C1 segment of cervical spinal cord (tissue), 14 donors: Measurements from ENCODE around the gene APOBEC2.

Source experiments
- DNase-seq, 14 donors: peaks; one replicate each; lab custom pipeline; 2025; lab: John Stamatoyannopoulos, UW

The APOBEC2 gene

DNA sequence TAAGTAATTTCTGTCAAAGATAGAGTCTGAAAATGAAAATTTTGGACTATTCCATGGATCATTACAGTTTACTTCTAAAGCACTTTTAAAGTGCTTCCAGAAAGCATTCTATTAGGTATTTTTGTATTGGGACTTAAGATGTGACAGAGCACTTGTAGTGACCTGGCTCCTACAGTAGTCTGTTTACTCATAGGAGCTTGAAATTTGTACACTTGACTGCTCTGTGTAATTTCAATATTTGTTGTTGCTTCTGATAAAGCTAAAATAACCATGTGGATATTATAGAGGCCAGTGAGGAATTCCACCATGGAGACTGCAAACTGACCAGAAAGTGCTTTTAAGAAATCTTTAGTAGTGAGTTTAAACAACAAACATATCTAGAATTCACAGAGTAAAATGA is 30.1 kb downstream of the APOBEC2 start:
- no peak for DNase-seq

DNA sequence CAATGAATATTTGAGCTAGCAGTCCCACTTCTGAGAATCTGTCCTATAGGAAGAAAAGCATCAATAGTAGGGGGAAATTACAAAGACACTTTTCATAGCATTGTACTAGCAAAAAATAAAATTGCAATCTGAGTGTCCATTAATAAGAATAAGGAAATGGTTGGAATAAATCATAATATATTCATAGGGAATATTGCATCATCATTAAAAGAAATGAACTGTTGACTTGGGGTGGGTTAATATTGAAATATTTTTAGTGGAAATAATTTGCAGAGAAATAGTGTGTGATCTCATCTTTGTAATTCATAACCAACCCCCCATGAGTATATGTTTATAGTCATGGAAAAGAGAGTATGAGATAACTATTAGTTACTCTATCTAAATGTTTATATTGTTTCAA is 32.2 kb downstream of the APOBEC2 start:
- no peak for DNase-seq

DNA sequence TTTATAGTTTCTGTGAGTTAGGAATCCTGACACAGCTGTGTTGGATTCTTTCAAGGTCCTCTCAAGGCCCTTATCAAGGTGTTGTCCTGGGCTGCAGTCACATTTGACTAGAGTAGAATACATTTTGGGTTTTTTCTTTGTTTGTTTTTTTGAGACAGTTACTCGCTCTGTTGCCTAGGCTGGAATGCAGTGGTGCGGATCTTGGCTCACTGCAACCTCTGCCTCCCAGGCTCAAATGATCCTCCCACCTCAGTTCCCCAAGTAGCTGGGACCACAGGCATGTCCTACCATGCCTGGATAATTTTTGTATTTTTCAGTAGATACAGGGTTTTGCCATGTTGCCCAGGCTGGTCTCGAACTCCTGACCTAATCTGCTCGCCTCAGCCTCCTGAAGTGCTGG is 35.4 kb downstream of the APOBEC2 start:
- no peak for DNase-seq

DNA sequence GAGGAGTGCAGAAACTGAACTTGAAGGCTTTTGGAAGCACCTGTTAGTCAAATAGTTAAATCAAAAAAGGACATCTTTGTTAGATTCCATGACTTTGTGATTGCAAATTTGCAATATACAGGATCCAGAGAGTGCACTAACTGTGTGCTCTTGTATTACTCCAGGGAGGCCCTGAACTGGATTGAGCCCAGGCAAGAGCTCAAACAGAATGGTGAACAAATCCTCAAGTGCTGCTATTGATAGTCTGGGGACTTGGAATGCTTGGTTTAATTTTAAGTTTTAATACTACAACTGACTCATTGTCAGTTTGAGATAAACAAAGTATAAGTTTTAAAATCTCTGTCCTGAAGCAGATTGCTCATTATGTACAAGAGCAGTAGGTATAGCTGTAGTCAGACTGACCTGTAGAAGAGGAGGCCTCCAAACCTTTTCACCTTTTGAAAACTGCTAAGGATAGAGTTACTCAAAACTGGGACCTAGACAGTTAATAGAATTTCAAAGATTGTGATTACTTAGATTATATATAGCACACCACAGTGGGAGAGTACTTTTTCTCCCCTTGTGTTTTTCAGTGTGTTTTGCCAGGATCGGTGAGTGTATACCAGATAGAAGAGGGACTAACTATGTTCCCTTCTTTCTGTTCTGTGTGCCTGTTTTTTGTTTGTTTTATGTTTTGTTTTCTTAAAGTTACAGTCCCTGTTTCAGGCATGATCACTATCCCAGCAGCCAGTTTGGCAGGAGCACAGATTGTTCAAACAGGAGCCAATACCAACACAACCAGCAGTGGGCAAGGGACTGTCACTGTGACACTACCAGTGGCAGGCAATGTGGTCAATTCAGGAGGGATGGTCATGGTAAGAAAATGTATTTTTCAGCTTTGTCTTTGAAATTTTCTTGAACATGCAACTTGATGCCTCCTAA is 38.1 kb downstream of the APOBEC2 start:
- DNase-seq, result no peak

DNA sequence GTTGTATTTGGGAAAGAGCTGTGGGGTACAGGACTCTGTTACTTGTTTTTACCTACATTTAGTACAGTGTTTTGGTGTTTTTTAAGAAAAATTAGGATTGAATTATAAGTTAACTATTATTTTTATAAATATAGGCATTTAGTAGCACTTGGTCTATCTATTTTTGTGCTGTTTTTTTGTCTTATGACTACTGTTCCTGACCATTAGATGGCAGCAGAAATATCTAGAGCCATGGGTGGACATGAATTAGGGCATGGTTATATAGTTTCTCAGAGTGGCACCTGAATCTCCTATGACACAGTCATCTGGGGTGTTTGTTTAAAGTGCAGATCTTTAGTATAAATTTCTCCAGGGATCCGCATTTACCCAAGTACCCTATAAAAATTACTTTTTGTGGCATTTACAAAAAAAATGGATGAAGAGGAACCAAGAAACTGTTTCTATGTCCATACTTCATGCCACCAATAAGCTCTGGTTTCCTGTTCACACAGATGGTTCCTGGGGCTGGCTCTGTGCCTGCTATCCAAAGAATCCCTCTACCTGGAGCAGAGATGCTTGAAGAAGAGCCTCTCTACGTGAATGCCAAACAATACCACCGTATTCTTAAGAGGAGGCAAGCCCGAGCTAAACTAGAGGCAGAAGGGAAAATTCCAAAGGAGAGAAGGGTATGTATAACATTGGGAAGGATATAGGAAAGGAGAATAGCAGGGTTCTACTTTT is 39.6 kb downstream of the APOBEC2 start:
- no peak for DNase-seq

DNA sequence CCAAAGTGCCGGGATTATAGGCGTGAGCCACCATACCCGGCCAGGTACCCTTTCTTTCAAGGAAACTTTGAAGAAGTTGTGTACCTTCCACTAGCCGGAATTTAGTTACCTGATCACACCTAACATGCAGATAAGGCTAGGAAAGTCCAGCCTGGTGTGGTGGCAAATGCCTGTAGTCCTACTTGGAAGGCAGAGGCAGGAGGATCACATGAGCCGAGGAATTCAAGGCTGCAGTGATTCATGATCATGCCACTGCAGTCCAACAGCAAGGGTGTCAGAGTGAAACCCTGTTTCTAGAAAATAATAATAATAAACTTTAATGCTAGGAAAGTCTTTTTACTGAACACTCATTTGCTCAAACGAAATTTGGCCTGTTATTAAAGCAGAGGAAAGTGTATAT is 40.7 kb downstream of the APOBEC2 start:
- no peak for DNase-seq

DNA sequence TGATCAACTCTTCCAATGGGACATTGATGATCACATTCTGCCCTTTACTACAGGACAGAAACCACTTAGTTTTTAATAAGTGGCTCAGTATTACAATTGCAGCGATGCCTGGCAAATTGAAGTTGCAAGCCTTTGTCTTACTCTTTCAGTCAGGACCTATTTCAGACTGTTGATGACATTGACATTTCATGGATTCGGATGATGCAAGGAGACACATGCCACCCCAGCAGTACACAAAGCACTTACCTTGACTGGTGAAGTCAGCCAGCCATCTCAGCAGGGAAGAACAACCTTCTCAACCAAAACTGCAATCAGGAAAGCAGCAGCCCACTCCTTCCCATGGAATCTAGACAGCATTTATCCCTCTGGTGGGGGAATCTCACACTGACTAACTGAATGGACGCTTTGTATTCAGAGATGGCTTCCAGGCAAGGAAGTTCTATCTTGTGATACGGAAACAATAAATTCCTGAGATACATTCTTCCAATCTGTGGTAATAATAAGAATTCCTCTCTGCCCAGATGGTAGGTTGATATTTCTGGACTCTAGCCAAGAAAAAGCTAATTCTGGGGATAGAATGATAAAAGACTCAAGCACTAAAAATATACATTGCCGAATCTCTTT is 44.6 kb downstream of the APOBEC2 start:
- peak in 1 of 14 donors; percentile 62 for DNase-seq

DNA sequence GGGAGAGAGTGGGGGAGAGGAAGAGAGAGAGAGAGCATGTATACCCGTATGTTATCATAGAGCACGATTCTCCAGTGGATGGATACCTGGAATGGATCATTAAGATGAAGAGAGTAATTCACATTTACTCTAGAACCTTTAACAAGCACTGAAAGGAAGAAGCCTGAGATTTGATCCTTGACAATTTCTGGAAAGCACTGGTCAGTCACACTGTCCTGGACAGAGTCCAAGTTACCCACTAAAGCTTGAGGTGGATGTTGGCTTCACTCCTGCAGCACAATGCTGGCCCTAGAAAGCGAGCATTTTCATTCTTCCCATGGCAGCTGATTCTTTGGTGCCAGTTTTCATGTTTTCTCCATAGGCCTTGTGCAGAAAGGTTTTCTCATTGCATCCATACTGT is 45.4 kb downstream of the APOBEC2 start:
- peak in 1 of 14 donors; percentile 52 for DNase-seq

DNA sequence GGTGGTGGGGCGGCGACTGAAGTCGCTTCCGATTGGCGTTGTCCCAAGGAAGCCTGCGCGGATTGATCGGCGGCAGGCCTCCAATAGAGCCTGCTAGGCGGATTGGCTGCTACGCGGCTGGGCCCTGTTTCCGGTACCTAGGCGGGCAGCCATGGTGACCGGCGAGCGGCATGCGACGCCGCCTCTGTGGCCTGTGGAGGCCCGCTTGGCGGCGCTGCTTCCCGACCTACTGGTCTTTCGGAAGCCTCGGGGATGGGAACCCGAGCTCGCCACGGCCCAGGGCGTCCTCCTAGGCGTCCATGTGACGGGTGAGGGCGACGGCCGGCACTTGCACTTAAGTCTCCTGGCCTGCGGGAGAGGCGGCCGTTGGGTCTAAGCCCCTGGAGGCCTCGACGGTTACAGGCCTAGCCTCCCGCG is 47.9 kb downstream of the APOBEC2 start:
- DNase-seq, result peak in 1 of 14 donors; percentile 23

DNA sequence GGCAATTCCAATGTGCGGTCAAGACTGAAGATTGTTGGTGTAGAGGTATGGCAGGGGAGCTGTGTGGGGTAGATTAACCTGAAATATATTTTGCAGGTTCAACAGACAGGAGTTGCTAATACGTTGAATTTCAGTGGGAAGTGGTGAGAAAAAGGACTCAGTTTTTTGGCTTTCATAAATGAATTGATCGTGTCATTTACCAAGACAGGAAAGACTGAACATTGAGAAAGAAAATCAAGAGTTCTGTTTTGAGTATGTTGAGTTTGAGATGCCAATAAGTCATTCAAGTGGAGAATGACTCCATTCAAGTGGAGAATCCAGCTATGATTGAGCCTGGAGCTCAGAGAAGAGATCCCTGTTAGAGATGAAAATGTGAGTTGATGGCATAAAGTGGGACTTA is 50.8 kb downstream of the APOBEC2 start:
- no peak for DNase-seq

DNA sequence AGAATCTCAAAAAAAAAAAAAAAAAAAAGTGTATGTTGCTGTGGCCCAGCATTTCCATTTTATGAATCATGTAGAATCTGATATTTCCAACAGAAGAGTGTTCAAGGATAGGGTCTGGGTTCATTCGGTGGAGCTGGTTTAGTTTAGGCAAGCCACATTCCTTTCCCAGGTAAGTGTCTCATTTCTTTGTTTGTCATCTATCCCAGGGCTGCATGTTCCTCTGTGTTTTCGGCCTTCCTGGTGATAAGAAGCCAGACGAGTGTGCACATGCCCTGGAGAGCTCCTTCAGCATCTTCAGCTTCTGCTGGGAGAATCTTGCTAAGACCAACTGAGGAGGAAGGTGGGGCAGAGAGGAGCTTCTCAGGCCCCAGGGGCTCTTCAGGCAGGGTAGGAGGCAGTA is 58.0 kb downstream of the APOBEC2 start:
- no peak for DNase-seq
